ENCODE measurements around the gene C1QTNF12. TPM values are rescaled to one million over a fixed set of nuclear protein-coding genes. Genes with fewer than 3 reads are reported as not detected.

Gene C1QTNF12
- polyA plus RNA-seq, 3 donors = 1.1 TPM; not detected in 2

DNA sequence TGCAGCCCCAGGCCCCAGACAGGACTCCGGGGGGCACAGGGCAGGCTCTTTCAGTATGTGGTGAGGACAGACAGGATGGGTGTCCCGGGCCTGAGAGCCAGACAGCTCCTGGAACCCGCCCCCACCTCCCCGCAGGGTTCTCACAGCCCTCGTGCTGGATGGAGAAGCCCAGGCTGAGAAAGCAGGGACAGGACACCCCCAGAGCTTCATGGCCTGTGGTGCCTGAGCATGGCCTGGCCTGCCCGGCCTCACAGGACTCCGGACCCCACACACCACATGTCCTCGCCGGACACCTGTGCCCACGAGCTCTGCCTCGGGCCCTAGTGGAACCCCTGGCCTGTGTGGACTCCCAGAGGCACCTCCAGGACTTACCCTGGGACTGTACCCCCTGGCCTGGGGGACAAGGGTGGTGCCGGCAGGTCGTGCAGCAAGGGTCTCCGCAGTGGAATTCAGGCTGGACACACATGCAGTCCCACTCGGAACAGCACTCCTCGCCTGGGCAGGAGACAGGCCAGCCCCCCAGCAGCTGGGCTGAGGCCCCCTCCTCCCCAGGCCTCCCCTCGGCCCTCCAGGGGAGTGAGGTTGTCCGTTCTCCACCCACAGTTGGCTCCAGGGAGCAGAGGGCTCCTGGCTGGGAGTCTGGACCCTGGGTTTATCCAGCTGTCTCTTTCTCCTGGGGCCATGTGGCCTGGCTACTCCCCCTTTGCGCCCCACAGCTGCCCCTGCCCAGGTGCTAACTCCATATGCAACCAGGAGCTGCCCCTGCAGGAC is 41.3 kb downstream of the C1QTNF12 start:
- H3K4me3 ChIP-seq (replicated peaks in 1 of 3; ENCODE audit: low read depth in 2 of 3, low read length in 3 of 3) = no peak overlapping the region
- 85% methylated on average over 16 of the region's 19 CpGs for WGBS (ENCODE audit: insufficient coverage)
- H3K4me2 ChIP-seq (replicated peaks; ENCODE audit: extremely low read depth, low read length, poor library complexity, severe bottlenecking) = no peak overlapping the region
- no peak for DNase-seq
- peaks cover 45 to 77% (median 50%) of the 10 kb centered on the region in 3 donors for H3K27me3 Mint-ChIP-seq (ENCODE audit: low read depth in 3 of 3)
- no peaks in the 10 kb centered on the region for H4K20me1 ChIP-seq (ENCODE audit: insufficient read depth, low read length)
- H3K27ac Mint-ChIP-seq = no peak overlapping the region
- H3K9ac ChIP-seq (ENCODE audit: insufficient read depth, low read length, poor library complexity, severe bottlenecking) = no peak overlapping the region
- intact Hi-C loops (cut with micrococcal nuclease) = no loop called here
- H3K27ac ChIP-seq (ENCODE audit: low read depth in 1 of 2, low read length in 2 of 2) = no peak overlapping the region
- no peaks in the 10 kb centered on the region for H3K36me3 ChIP-seq (replicated peaks in 1 of 2; ENCODE audit: control insufficient read depth in 1 of 2, insufficient read depth in 2 of 2, low read length in 2 of 2)
- peaks cover 7 to 55% of the 10 kb centered on the region in 2 donors for H3K27me3 ChIP-seq (ENCODE audit: control insufficient read depth in 2 of 2, insufficient read depth in 2 of 2, low read length in 2 of 2)
- H3K9me3 Mint-ChIP-seq = peaks cover 0 to 3% (median 2%) of the 10 kb centered on the region in 7 donors
- H2AFZ ChIP-seq (ENCODE audit: insufficient read depth, low read depth, low read length, poor library complexity, severe bottlenecking) = no peak overlapping the region
- no peaks in the 10 kb centered on the region for H3K4me1 ChIP-seq (ENCODE audit: control insufficient read depth in 1 of 2, insufficient read depth in 2 of 2, low read length in 2 of 2)
- TF ChIP-seq, protein P1, sequence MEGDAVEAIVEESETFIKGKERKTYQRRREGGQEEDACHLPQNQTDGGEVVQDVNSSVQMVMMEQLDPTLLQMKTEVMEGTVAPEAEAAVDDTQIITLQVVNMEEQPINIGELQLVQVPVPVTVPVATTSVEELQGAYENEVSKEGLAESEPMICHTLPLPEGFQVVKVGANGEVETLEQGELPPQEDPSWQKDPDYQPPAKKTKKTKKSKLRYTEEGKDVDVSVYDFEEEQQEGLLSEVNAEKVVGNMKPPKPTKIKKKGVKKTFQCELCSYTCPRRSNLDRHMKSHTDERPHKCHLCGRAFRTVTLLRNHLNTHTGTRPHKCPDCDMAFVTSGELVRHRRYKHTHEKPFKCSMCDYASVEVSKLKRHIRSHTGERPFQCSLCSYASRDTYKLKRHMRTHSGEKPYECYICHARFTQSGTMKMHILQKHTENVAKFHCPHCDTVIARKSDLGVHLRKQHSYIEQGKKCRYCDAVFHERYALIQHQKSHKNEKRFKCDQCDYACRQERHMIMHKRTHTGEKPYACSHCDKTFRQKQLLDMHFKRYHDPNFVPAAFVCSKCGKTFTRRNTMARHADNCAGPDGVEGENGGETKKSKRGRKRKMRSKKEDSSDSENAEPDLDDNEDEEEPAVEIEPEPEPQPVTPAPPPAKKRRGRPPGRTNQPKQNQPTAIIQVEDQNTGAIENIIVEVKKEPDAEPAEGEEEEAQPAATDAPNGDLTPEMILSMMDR (IDR thresholded peaks at IDR 0.05) = no peak
- H3K36me3 Mint-ChIP-seq = peaks cover 0 to 1% of the 10 kb centered on the region in 2 donors
- peaks cover 5% of the 10 kb centered on the region for H3K4me1 Mint-ChIP-seq
- H3K79me2 ChIP-seq (ENCODE audit: insufficient read depth, low read length) = no peaks in the 10 kb centered on the region
- H3K9me3 ChIP-seq (replicated peaks in 1 of 2; ENCODE audit: control insufficient read depth in 1 of 2, insufficient read depth in 1 of 2, low read length in 2 of 2) = no peaks in the 10 kb centered on the region
- no peak overlapping the region for H3K4me3 Mint-ChIP-seq

DNA sequence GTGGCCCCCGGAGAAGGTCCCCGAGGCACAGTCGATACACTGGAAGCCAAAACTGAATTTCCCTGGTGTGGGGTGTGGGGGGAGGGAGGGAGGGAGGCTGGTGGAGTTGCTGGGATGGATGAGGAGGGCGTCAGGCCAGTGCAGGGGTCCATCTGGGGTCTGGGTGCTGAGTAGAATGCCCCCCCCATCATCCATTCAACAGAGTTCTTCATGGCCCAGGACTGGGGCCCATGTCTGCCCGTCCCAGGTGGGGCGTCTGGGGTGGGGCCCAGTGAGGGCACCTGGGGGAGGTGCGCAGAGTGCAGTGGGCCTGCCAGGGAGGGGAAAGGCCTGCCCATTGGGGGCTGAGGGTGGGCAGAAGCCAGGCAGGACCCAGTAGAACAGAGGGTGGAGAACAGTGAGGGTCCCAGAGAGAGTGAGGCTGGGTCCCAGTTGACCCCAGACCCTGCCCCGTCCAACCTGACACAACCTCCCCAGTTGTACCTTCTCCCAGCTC is 42.0 kb downstream of the C1QTNF12 start:
- Histone ChIP-seq H3K27me3 (ENCODE audit: control insufficient read depth in 2 of 2, insufficient read depth in 2 of 2, low read length in 2 of 2) (peaks cover 7 to 55% of the 10 kb centered on the region in 2 donors), H3K9me3 (replicated peaks in 1 of 2; ENCODE audit: control insufficient read depth in 1 of 2, insufficient read depth in 1 of 2, low read length in 2 of 2) (no peaks in the 10 kb centered on the region), H3K36me3 (replicated peaks in 1 of 2; ENCODE audit: control insufficient read depth in 1 of 2, insufficient read depth in 2 of 2, low read length in 2 of 2) (no peaks in the 10 kb centered on the region), H3K9ac (ENCODE audit: insufficient read depth, low read length, poor library complexity, severe bottlenecking) (no peak overlapping the region), H3K4me1 (ENCODE audit: control insufficient read depth in 1 of 2, insufficient read depth in 2 of 2, low read length in 2 of 2) (no peaks in the 10 kb centered on the region), H3K27ac (ENCODE audit: low read depth in 1 of 2, low read length in 2 of 2) (no peak overlapping the region), H2AFZ (ENCODE audit: insufficient read depth, low read depth, low read length, poor library complexity, severe bottlenecking) (no peak overlapping the region), H4K20me1 (ENCODE audit: insufficient read depth, low read length) (no peaks in the 10 kb centered on the region), H3K4me2 (replicated peaks; ENCODE audit: extremely low read depth, low read length, poor library complexity, severe bottlenecking) (no peak overlapping the region), H3K79me2 (ENCODE audit: insufficient read depth, low read length) (no peaks in the 10 kb centered on the region), H3K4me3 (replicated peaks in 1 of 3; ENCODE audit: low read depth in 2 of 3, low read length in 3 of 3) (no peak overlapping the region)
- Mint-ChIP-seq H3K9me3 (peaks cover 0 to 5% (median 2%) of the 10 kb centered on the region in 7 donors), H3K4me1 (peaks cover 5% of the 10 kb centered on the region), H3K27ac (no peak overlapping the region), H3K27me3 (ENCODE audit: low read depth in 3 of 3) (peaks cover 45 to 77% (median 50%) of the 10 kb centered on the region in 3 donors), H3K36me3 (peaks cover 0 to 1% of the 10 kb centered on the region in 2 donors), H3K4me3 (no peak overlapping the region)
- intact Hi-C loops (cut with micrococcal nuclease) = no loop called here
- DNase-seq = no peak
- TF ChIP-seq, protein P1 (IDR thresholded peaks at IDR 0.05) = no peak
- 96% methylated on average over 5 of the region's 8 CpGs for WGBS (ENCODE audit: insufficient coverage)
